Left lobe of liver (tissue), 2 donors: Measurements from ENCODE around the gene DIRAS2. TPM values are rescaled to one million over a fixed set of nuclear protein-coding genes. Genes with fewer than 3 reads are reported as not detected.

Experiments
- ATAC-seq: fragments of 200-7000 bp; cut with Tn5 transposase; one replicate; pipeline ENCODE4 v1.9.1; 2020; ENCODE audit warnings: mild to moderate bottlenecking, moderate library complexity
- DNase-seq: peaks from one replicate; pipeline ENCODE4 v3.0.0-alpha.2; 2020; ENCODE audit warnings: low spot score
- total RNA-seq: library from RNA; stranded (reverse); gene quantifications from one replicate; pipeline ENCODE4 v1.2.1, GENCODE V29; 2021
- donor health status: DM: no; HTN: no; CAD: no; lungs with moderate emphysema.
- donor health status: DM: no; HTN: yes; CAD: no.

Gene DIRAS2
- total RNA-seq, 1 donor from 2014 or later: 0.20 TPM

DNA sequence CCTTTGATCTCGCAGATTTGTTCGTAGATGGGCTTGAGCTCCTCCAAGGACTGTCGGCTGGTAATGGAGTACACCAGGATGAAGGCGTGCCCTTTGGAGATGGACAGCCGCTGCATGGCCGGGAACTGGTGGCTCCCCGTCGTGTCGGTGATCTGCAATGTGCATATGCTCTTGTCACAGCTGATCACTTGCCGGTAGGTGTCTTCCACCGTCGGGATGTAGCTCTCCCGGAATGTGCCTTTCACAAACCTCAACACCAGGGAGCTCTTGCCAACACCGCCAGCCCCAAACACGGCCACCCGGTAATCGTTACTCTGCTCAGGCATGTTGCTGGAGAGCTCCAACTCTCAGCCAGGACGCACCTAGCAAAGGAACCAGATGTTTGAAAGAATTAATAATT, 29.1 kb downstream of the DIRAS2 start:
- no peak for ATAC-seq
- no peak for DNase-seq

DNA sequence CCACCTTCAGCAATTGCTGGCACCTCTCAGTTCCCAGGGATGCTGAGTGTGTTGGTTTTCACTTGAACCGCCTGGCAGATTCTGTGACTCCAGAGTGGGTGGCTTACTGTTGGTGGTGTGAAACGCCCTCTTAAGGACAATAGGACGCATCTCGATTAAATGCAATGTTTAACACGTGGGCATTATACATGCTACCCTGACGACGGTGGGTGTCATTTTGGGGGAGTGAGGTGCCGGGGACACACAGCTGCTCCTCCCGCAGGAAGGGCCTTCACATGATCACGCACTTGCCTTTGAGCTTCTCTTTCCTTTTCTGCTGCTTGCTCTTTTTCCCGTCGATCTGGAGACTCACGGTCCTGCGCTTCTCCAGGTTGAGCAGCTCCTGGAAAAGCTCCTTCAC, 29.7 kb downstream of the DIRAS2 start:
- no peak for DNase-seq
- ATAC-seq: no peak

DNA sequence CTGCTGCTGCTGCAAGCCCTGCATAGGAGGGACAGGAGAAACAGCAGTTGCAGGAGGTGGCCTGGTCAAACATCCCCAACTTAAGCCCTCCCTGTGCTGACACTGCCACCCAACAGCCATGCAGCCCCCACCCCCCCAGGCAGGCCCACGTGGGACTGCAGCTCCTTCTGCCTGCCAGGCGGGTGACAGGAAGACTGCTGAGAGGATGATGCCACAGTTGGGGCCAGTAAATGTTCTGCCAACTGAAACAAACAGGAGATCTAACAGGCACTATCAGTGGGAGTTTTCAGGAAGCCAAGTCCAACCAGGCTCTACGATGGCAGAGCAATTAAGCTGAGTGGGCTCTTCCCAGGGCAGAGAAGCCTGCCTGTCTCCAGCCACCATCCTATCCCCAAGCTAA, 31.1 kb downstream of the DIRAS2 start:
- ATAC-seq (peak; percentile 41), DNase-seq (peak; percentile 49)

DNA sequence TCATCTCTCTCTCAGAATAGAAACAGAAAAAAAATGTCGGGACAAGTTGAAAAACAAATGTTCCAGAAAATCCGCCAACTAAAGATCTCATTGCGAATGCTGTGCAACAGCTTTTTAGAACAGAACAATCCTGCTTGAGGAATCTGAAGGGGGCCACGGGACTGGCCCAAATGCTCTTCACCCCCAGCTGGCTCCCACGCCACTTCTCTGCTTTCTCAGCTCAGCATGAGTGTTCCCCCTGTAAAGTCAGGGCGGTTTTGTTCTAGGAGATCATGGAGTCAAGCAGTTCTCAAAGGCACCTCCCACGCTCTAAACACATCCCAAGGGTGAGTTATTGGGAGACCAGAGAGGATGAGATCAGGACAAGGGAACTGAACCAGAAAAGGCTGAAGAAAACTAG, 31.5 kb downstream of the DIRAS2 start:
- no peak for ATAC-seq
- no peak for DNase-seq

DNA sequence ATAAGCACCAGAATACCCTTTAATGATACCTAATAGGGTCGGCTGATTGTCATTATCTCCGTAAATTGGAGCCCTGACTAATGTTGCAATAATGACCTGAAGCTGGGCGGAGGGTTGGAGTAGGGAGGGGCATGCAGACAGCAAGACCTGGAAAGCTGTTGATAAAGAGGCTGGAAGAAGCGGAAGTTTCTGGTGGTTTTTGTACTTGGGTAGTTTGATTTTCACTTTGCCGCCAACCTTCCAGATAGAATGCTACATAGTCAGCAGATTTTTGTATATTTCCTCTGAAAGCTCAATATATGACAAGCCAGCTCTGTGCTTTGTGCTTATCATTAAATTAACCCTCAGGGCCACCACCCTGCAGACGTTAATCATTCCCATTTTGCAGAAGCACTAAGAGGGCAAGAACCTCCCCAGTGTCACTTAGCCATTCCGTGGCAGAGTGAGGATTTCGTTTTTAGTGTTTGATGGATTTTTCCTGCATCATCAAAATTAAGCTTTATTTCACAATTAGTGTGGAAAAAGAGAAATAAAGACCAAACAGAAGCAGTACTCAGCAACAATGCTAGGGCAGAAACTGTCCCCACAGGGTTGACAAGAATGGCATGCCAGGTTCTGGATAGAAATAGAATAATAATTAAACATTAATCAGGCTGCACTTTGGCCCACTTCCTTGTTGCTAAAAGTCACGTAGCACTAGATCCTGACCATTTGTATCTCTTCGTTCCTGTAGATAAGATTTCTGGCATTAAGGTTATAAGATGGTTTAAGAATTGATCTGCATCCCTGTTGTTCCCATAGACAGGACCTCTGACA, 34.7 kb downstream of the DIRAS2 start:
- peak; percentile 66 for DNase-seq

DNA sequence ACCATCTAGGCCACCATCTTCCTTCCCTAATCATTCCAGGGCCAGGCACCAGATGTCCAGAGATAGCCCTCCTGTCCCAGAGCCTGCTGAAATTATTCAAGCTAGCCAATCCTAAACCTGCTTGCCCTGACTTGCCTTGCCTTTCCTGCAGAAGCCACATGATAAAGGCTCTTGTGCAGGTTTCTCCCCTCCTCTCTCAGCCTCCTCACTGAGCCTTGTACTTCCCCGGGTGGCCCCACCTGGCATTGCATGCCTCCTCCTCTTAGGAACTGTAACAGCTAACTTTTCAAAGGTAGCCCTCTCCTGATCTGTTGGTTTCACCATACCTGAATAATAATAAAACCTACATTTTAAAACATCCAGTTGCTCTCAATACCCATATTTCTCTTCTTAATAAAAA, 42.6 kb downstream of the DIRAS2 start:
- no peak for DNase-seq
- ATAC-seq: no peak

More for the DNA sequence above, 34.7 kb downstream of the DIRAS2 start:
- ATAC-seq: peak; percentile 84

DNA sequence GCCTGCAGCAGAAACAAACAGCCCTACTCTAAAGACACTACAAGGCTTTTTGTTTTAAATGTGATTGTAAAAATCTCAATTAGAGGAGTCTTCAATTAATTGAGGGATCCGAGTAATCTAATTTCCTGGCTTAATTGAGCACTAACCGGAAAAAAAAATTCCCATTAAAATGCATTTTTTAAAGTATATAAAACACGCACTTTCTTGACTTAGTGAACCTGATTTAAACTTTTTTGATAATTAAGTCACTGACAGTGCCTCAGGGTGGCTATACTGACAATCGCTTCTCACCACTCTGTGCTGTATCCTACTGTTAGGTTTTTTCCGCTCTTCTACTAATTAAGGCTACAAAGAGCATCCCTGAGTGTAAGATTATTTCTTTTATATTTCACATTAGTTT, 44.4 kb downstream of the DIRAS2 start:
- ATAC-seq: no peak
- no peak for DNase-seq

DNA sequence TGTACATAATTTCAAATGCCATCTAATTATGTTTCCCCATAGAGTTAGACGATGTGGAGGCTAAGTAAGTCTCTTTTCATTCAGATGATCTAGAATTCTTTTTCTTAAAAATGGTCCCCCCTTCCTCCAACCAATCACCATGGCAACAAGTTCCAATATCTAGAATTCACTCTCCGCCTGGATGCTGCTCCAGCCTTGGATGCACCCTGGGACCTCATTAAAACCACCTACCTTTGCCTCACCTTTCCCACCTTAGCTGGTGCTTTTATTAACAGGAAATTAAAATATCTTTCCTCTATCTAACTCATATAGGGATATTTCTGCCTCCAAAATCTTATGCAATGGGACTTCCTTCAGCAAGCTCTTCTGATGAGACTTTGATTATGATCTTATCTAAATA, 49.0 kb downstream of the DIRAS2 start:
- DNase-seq (no peak), ATAC-seq (no peak)

DNA sequence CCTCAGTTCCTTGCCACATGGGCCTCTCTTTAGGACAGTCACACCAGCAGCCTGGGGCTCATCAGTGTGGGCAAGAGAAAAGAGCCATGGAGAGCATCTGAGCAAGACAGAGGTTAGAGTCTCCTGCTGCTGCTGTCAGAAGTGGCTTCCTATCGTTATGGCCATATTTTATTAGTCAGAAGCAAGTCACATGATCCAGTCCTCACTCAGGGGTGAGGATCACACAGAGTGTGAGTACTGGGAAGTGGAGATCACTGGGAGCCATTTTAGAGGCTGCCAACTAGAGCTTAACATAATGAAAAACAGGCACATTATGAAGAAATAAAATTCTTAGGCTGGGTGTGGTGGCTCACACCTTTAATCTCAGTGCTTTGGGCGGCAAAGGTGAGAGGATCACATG, 62.0 kb downstream of the DIRAS2 start:
- no peak for DNase-seq
- no peak for ATAC-seq

DNA sequence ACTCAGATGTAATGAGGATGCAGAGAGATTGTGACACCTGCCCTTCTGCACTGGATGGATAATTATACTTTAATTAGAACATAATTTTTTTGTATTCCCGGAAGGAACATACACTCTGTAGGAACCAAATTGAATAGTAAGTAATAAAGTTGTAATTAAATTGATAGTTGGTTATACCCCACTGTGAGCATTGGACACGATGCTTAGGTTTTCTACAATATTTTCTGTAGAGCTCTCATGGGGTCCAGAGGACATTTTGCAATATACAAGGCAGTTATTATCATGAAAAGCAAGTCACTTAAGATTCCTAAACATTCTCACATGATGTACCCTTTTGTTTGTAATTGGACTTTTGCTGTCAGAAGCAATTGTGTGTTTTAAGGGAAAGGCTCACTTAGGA, 63.4 kb downstream of the DIRAS2 start:
- DNase-seq (no peak), ATAC-seq (no peak)

DNA sequence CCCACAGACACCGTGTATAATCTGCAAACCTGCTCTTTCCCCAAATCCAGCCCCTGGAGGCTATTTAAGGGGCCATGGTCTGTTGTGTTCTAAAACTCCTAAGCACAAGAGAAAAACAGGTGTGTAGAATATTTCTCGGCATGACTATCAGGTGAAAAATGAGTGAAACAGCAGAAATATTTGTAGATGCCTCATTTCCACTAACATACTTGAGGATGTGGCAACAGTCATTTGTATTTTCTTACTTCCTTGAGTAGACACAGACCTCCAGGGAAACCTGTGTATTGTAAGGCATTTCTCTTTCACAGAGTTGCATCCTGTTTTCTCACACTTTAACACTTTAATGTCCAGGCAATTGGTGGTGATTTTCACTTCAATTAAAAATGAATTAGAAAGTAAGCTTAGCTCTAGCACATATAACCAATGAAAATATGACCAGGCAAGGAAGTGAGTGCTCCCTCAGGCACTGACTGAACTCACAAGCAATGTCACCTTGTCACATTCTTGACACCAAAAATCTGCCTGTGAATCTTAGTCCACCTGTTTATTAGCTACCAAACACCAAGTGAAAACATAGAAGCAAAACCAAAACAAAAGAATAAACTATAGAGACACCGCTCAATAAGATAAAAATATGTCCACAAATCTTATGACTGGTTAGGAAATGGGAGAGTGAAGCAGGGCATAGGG, 64.4 kb downstream of the DIRAS2 start:
- no peak for ATAC-seq
- DNase-seq: no peak

DNA sequence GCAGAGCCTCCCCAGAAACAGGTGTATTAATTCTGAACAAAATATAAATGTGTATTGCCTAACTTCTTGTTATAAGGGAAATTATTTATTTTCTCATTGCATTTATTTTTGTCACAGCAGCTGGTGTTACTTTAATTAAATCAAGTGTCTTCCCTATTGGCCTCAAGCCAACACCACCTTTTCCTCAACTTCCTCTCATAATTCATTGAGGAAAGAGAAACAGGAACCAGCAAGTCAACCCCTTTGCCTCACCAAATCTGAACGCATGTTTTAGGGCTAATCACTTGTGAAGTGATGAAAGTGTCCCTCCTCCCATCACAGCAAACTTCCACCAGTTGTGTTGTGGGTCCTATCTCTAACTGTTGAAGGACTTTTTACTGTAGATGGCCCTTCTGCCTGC, 73.1 kb downstream of the DIRAS2 start:
- ATAC-seq: no peak
- no peak for DNase-seq

DNA sequence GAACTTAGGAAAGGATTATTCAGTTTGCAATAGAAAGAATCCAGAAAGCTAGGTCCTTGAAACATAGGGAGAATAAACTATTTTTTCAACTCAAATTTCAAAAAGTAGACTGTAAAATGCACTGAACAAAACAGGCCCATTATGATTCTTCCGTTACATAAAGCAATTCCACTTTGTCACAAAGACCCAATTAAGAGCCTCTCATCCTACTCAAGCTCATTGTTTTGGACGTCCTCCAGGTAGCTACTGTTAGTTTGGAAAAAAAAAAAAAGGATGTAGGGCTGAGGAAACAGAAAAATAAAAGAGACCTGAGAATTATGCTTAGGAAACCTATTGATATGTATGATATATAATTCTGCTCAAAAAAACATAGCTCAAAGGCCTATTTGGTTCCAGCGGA, 74.0 kb downstream of the DIRAS2 start:
- DNase-seq (no peak), ATAC-seq (no peak)

DNA sequence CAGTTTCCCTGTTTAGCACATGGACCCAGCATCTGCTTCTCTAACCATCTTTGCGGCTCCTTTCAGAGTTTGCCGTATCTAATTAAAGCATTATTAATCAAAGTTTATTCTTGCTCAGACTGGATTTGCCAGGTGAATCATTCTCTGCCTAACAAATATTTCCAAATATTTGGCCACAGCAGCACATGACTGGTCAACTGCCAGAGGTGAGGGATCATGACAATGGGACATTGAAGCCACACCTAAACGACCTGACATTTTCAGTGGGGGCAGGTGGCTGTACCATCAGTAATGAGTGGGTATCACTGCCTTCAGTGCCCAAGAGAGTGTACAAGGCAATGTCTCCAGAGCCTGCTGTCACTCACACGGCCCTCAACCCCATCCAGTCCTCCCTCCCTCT, 80.4 kb downstream of the DIRAS2 start:
- DNase-seq (no peak), ATAC-seq (peak; percentile 28)

Other genes with a start within 250 kb of the DIRAS2 start
- gene SYK, start 159.0 kb upstream of the DIRAS2 start, total RNA-seq: 3.2 TPM